ENCODE results near the gene ZPR1. TPM values are rescaled to one million over a fixed set of nuclear protein-coding genes. Genes with fewer than 3 reads are reported as not detected.

The ZPR1 gene
- total RNA-seq, 3 donors from 2014 or later, result 140 to 145 (median 142) TPM

GRCh38 chr11:116791813-116792143 lies 4.0 kb upstream of the ZPR1 start, which contains the start of gene APOA5:
APOA5 (minus strand) TSS chr11:116791879; CDS start chr11:116791860, 19 bp downstream.
- DNase-seq (no peak), ATAC-seq (no peak)
- H3K4me1 Mint-ChIP-seq (ENCODE audit: low read depth), result peaks cover 22% of the 10 kb centered on the region
- H3K4me3 Mint-ChIP-seq, result no peak within 1 kb of the TSS
- peaks cover 5% of the 10 kb centered on the region for H3K36me3 Mint-ChIP-seq (ENCODE audit: insufficient read depth)
- H3K9me3 Mint-ChIP-seq, result no peaks in the 10 kb centered on the region
- H3K27me3 Mint-ChIP-seq (ENCODE audit: low read depth), result no peaks in the 10 kb centered on the region

- DNase-seq, result peak; percentile 76
- H3K4me1 Mint-ChIP-seq (ENCODE audit: low read depth), result peaks cover 28% of the 10 kb centered on the region
- peak; percentile 54 to 57 for ATAC-seq
- no peak overlapping the region for H3K4me3 Mint-ChIP-seq
- H3K27me3 Mint-ChIP-seq (ENCODE audit: low read depth), result no peaks in the 10 kb centered on the region
- no peaks in the 10 kb centered on the region for H3K9me3 Mint-ChIP-seq
- peaks cover 7% of the 10 kb centered on the region for H3K36me3 Mint-ChIP-seq (ENCODE audit: insufficient read depth)
Observed at GRCh38 chr11:116791002-116791812, 3.4 kb upstream of the ZPR1 start.

- DNase-seq (no peak), ATAC-seq (no peak)
- peaks cover 15% of the 10 kb centered on the region for H3K36me3 Mint-ChIP-seq (ENCODE audit: insufficient read depth)
- H3K4me3 Mint-ChIP-seq, result no peak overlapping the region
- no peaks in the 10 kb centered on the region for H3K9me3 Mint-ChIP-seq
- H3K4me1 Mint-ChIP-seq (ENCODE audit: low read depth), result peaks cover 36% of the 10 kb centered on the region
- no peaks in the 10 kb centered on the region for H3K27me3 Mint-ChIP-seq (ENCODE audit: low read depth)
Observed at GRCh38 chr11:116790167-116791001, 2.6 kb upstream of the ZPR1 start.

GRCh38 chr11:116788975-116789374 lies 1.2 kb upstream of the ZPR1 start:
- H3K9me3 Mint-ChIP-seq, result no peaks in the 10 kb centered on the region
- peaks cover 28% of the 10 kb centered on the region for H3K36me3 Mint-ChIP-seq (ENCODE audit: insufficient read depth)
- peak overlapping the region; percentile 94 for H3K4me3 Mint-ChIP-seq
- H3K27me3 Mint-ChIP-seq (ENCODE audit: low read depth), result no peaks in the 10 kb centered on the region
- no peak for ATAC-seq
- DNase-seq, result no peak
- peaks cover 47% of the 10 kb centered on the region for H3K4me1 Mint-ChIP-seq (ENCODE audit: low read depth)

- H3K4me3 Mint-ChIP-seq, result peak overlapping the region; percentile 94
- no peaks in the 10 kb centered on the region for H3K9me3 Mint-ChIP-seq
- DNase-seq (no peak), ATAC-seq (no peak)
- no peaks in the 10 kb centered on the region for H3K27me3 Mint-ChIP-seq (ENCODE audit: low read depth)
- peaks cover 47% of the 10 kb centered on the region for H3K4me1 Mint-ChIP-seq (ENCODE audit: low read depth)
- peaks cover 29% of the 10 kb centered on the region for H3K36me3 Mint-ChIP-seq (ENCODE audit: insufficient read depth)
Observed at GRCh38 chr11:116788534-116788933, 711 bp upstream of the ZPR1 start.

GRCh38 chr11:116787436-116787785 lies 412 bp downstream of the ZPR1 start:
- peaks cover 58% of the 10 kb centered on the region for H3K4me1 Mint-ChIP-seq (ENCODE audit: low read depth)
- peaks cover 38% of the 10 kb centered on the region for H3K36me3 Mint-ChIP-seq (ENCODE audit: insufficient read depth)
- no peaks in the 10 kb centered on the region for H3K27me3 Mint-ChIP-seq (ENCODE audit: low read depth)
- no peaks in the 10 kb centered on the region for H3K9me3 Mint-ChIP-seq
- ATAC-seq, result peak; percentile 3 to 12
- peak overlapping the region; percentile 94 for H3K4me3 Mint-ChIP-seq
- DNase-seq, result no peak

- peak overlapping the region; percentile 94 for H3K4me3 Mint-ChIP-seq
- no peaks in the 10 kb centered on the region for H3K27me3 Mint-ChIP-seq (ENCODE audit: low read depth)
- no peaks in the 10 kb centered on the region for H3K9me3 Mint-ChIP-seq
- no peak for DNase-seq
- H3K4me1 Mint-ChIP-seq (ENCODE audit: low read depth), result peaks cover 63% of the 10 kb centered on the region
- ATAC-seq, result no peak
- H3K36me3 Mint-ChIP-seq (ENCODE audit: insufficient read depth), result peaks cover 43% of the 10 kb centered on the region
Observed at GRCh38 chr11:116786966-116787365, 857 bp downstream of the ZPR1 start.

- Mint-ChIP-seq H3K4me1 (ENCODE audit: low read depth) (peaks cover 64% of the 10 kb centered on the region), H3K9me3 (no peaks in the 10 kb centered on the region), H3K27me3 (ENCODE audit: low read depth) (no peaks in the 10 kb centered on the region), H3K36me3 (ENCODE audit: insufficient read depth) (peaks cover 45% of the 10 kb centered on the region), H3K4me3 (peak overlapping the region; percentile 94)
- no peak for ATAC-seq
- no peak for DNase-seq
Observed at GRCh38 chr11:116786326-116786725, 1.5 kb downstream of the ZPR1 start.

GRCh38 chr11:116782728-116783127 lies 5.1 kb downstream of the ZPR1 start:
- Mint-ChIP-seq H3K27me3 (ENCODE audit: low read depth) (no peaks in the 10 kb centered on the region), H3K4me1 (ENCODE audit: low read depth) (peaks cover 67% of the 10 kb centered on the region), H3K4me3 (no peak overlapping the region), H3K9me3 (no peaks in the 10 kb centered on the region), H3K36me3 (ENCODE audit: insufficient read depth) (peaks cover 68% of the 10 kb centered on the region)
- ATAC-seq (peak in 1 of 2 donors; percentile 46), DNase-seq (no peak)

GRCh38 chr11:116778556-116778955 lies 9.3 kb downstream of the ZPR1 start:
- H3K9me3 Mint-ChIP-seq, result no peaks in the 10 kb centered on the region
- no peak for DNase-seq
- H3K4me3 Mint-ChIP-seq, result no peak overlapping the region
- peaks cover 51% of the 10 kb centered on the region for H3K36me3 Mint-ChIP-seq (ENCODE audit: insufficient read depth)
- H3K27me3 Mint-ChIP-seq (ENCODE audit: low read depth), result no peaks in the 10 kb centered on the region
- H3K4me1 Mint-ChIP-seq (ENCODE audit: low read depth), result peaks cover 55% of the 10 kb centered on the region
- ATAC-seq, result no peak

GRCh38 chr11:116777056-116777455 lies 10.8 kb downstream of the ZPR1 start:
- no peak for ATAC-seq
- peak overlapping the region; percentile 27 for H3K4me3 Mint-ChIP-seq
- H3K9me3 Mint-ChIP-seq, result no peaks in the 10 kb centered on the region
- H3K36me3 Mint-ChIP-seq (ENCODE audit: insufficient read depth), result peaks cover 37% of the 10 kb centered on the region
- no peak for DNase-seq
- H3K4me1 Mint-ChIP-seq (ENCODE audit: low read depth), result peaks cover 45% of the 10 kb centered on the region
- no peaks in the 10 kb centered on the region for H3K27me3 Mint-ChIP-seq (ENCODE audit: low read depth)

GRCh38 chr11:116776522-116776984 lies 11.3 kb downstream of the ZPR1 start:
- Mint-ChIP-seq H3K9me3 (no peaks in the 10 kb centered on the region), H3K27me3 (ENCODE audit: low read depth) (no peaks in the 10 kb centered on the region), H3K36me3 (ENCODE audit: insufficient read depth) (peaks cover 36% of the 10 kb centered on the region), H3K4me1 (ENCODE audit: low read depth) (peaks cover 49% of the 10 kb centered on the region), H3K4me3 (peak overlapping the region; percentile 27)
- ATAC-seq (peak in 1 of 2 donors; percentile 6), DNase-seq (no peak)

GRCh38 chr11:116775975-116776374 lies 11.8 kb downstream of the ZPR1 start:
- H3K4me1 Mint-ChIP-seq (ENCODE audit: low read depth), result peaks cover 50% of the 10 kb centered on the region
- no peak for ATAC-seq
- H3K9me3 Mint-ChIP-seq, result no peaks in the 10 kb centered on the region
- DNase-seq, result no peak
- no peak overlapping the region for H3K4me3 Mint-ChIP-seq
- no peaks in the 10 kb centered on the region for H3K27me3 Mint-ChIP-seq (ENCODE audit: low read depth)
- peaks cover 32% of the 10 kb centered on the region for H3K36me3 Mint-ChIP-seq (ENCODE audit: insufficient read depth)

GRCh38 chr11:116774661-116775060 lies 13.2 kb downstream of the ZPR1 start:
- Mint-ChIP-seq H3K4me1 (ENCODE audit: low read depth) (peaks cover 52% of the 10 kb centered on the region), H3K4me3 (peak overlapping the region; percentile 0), H3K9me3 (no peaks in the 10 kb centered on the region), H3K27me3 (ENCODE audit: low read depth) (no peaks in the 10 kb centered on the region), H3K36me3 (ENCODE audit: insufficient read depth) (peaks cover 31% of the 10 kb centered on the region)
- DNase-seq (no peak), ATAC-seq (no peak)

Data from activated T-cell treated with anti-CD3 and anti-CD28 coated beads, Interleukin-2, amount 50 U/mL, for 4 hours (primary cell).